Sigmoid colon (tissue), 7 donors: ENCODE measurements around the gene CGB2. TPM values are rescaled to one million over a fixed set of nuclear protein-coding genes. Genes with fewer than 3 reads are reported as not detected.
"Not testable (repeated sequence)": the region's sequence is repeated elsewhere in the genome, so short reads cannot be mapped to it uniquely, and the experiment has no call there.

ENCODE experiments used
- DNase-seq: peaks from one replicate; pipeline ENCODE4 v3.0.0-alpha.2; 2019
- H3K27ac ChIP-seq, 4 donors: fragments of 200-600 bp; sonication (generic); one replicate each; pipeline ENCODE4 v1.5.1; 2016 to 2019; ENCODE audit warnings: mild to moderate bottlenecking in 1 of 4
- H3K27me3 ChIP-seq, 3 donors: fragments of 200-600 bp; sonication (generic); one replicate each; pipeline ENCODE4 v1.5.1; 2019; ENCODE audit warnings: mild to moderate bottlenecking in 1 of 3
- H3K36me3 ChIP-seq, 4 donors: fragments of 200-600 bp; sonication (generic); one replicate each; pipeline ENCODE4 v1.5.1; 2016 to 2019
- H3K4me1 ChIP-seq, 4 donors: fragments of 200-600 bp; sonication (generic); one replicate each; pipeline ENCODE4 v1.5.1; 2017 to 2019
- H3K4me3 ChIP-seq, 4 donors: fragments of 200-600 bp; sonication (generic); one replicate each; pipeline ENCODE4 v1.5.1; 2017 to 2019; ENCODE audit warnings: mild to moderate bottlenecking in 2 of 4, moderate library complexity in 1 of 4
- H3K9me3 ChIP-seq, 4 donors: fragments of 200-600 bp in 3 of 4; sonication (generic) in 3 of 4; one replicate each; pipeline versions ENCODE4 v1.5.1 to v1.6.1; 2013 to 2019
- EP300 ChIP-seq, 4 donors: sonication (generic); formaldehyde crosslinking; IDR thresholded peaks; one replicate each; pipeline ENCODE4 v1.6.1; 2017; ENCODE audit warnings: antibody characterized with exemption in 4 of 4
- POLR2A ChIP-seq, 2 donors: fragments of 450-650 bp; IDR thresholded peaks; one replicate each; pipeline ENCODE4 v1.6.1; 2016; ENCODE audit warnings: antibody characterized with exemption in 2 of 2, mild to moderate bottlenecking in 2 of 2, moderate library complexity in 2 of 2
- POLR2AphosphoS5 ChIP-seq, 4 donors: sonication (generic); formaldehyde crosslinking; IDR thresholded peaks; one replicate each; pipeline ENCODE4 v1.6.1; 2017; ENCODE audit warnings: antibody characterized with exemption in 4 of 4
- WGBS, 2 donors: extraction: QIAGEN DNeasy Blood & Tissue Kit; methylation state at CpG; one replicate each; pipeline ENCODE4 v1.1.7; 2013; 5-methylcytosine and 5-hydroxymethylcytosine counted together
- intact Hi-C: fragments of 100-400 bp; cut with DNase I; formaldehyde crosslinking; loops from one replicate; pipeline ENCODE4 v1.15.1; 2023
- polyA plus RNA-seq, 3 donors: library from polyadenylated mRNA; stranded (reverse); fragments of 200-250 nt; gene quantifications; one replicate each; pipeline ENCODE4 v1.2.3, GENCODE V29; 2013
- total RNA-seq, 4 donors: library from RNA; depleted of rRNA; stranded (reverse); fragments of >200 nt; gene quantifications; one replicate each; pipeline ENCODE4 v1.1.0, GENCODE V29; 2016
- TF ChIP-seq, protein P1 (sequence below), 4 experiments: fragments of 450-650 bp in 3 of 4; fragments of 200-600 bp in 1 of 4; IDR thresholded peaks; one replicate each; pipeline ENCODE4 v1.5.1; 2016 to 2019; ENCODE audit warnings: antibody characterized with exemption in 4 of 4, mild to moderate bottlenecking in 3 of 4, moderate library complexity in 2 of 4
- donor health status: healthy with polysubstance abuse.
- donor health status: Bipolar disorder and iron deficiency.
- donor health status: healthy.

The CGB2 gene
- total and polyA plus RNA-seq, 7 donors = 3.0 TPM; not detected in 6

DNA sequence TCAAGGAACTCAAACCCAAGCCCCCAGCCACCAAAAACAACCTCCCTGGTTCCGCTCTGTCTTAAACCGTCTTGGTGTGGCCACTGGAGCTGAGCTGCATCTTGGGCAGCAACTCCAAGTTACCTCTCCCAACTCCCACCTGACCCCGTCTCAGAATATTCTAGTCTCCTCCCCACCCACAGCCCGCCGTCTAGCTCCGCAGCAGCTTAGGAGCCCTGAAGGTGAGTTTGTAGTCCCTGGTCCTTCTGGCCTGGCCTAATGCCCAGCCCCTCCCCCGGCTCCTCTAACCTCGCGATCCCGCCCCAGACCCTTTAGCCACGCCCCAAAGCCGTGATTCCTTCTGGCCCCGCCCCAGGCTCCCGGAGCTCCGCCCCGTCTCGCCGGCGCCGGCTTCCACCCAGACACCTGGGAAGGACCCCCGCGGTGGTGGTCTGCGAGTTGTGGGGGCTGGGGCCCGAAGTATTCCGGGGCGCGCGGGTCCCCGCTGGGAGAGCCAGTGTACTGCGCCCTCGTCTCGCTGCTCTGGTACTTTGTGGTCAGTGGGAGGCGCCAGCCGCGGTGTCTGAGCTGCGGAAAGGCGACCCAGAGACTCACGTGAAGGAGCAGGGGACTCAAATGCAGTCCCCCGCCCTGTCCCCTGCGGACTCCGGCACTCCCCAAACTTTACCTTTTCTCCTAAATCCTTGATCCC, 12.3 kb upstream of the CGB2 start:
- 7 to 20% methylated on average over 41 of the region's 41 CpGs for WGBS, 2 donors
- TF ChIP-seq POLR2A (IDR thresholded peaks at IDR 0.05) (no peak), EP300 (IDR thresholded peaks at IDR 0.05) (no peak), POLR2AphosphoS5 (IDR thresholded peaks at IDR 0.05) (no peak)
- TF ChIP-seq, protein P1, sequence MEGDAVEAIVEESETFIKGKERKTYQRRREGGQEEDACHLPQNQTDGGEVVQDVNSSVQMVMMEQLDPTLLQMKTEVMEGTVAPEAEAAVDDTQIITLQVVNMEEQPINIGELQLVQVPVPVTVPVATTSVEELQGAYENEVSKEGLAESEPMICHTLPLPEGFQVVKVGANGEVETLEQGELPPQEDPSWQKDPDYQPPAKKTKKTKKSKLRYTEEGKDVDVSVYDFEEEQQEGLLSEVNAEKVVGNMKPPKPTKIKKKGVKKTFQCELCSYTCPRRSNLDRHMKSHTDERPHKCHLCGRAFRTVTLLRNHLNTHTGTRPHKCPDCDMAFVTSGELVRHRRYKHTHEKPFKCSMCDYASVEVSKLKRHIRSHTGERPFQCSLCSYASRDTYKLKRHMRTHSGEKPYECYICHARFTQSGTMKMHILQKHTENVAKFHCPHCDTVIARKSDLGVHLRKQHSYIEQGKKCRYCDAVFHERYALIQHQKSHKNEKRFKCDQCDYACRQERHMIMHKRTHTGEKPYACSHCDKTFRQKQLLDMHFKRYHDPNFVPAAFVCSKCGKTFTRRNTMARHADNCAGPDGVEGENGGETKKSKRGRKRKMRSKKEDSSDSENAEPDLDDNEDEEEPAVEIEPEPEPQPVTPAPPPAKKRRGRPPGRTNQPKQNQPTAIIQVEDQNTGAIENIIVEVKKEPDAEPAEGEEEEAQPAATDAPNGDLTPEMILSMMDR (IDR thresholded peaks at IDR 0.05) = no peak
- Histone ChIP-seq H3K9me3 (no peaks in the 10 kb centered on the region), H3K27ac (no peak overlapping the region), H3K4me1 (peaks cover 0 to 25% (median 24%) of the 10 kb centered on the region in 4 donors), H3K4me3 (peak overlapping the region in 3 of 4 donors; percentile 34 to 50 (median 45)), H3K27me3 (peaks cover 8 to 50% (median 31%) of the 10 kb centered on the region in 3 donors), H3K36me3 (peaks cover 0 to 18% (median 0%) of the 10 kb centered on the region in 4 donors)
- intact Hi-C loops = no loop called here
- DNase-seq = no peak

GRCh38 chr19:49020342-49020741, 11.3 kb upstream of the CGB2 start:
- WGBS, 2 donors = 53 to 78% methylated on average over 11 of the region's 11 CpGs
- no peak for TF ChIP-seq EP300 (IDR thresholded peaks at IDR 0.05)

GRCh38 chr19:49020931-49021895, 10.5 kb upstream of the CGB2 start:
- no peak for DNase-seq
- 19 to 37% methylated on average over 16 of the region's 16 CpGs for WGBS, 2 donors
- Histone ChIP-seq H3K36me3 (peaks cover 0 to 2% (median 0%) of the 10 kb centered on the region in 4 donors), H3K27me3 (peaks cover 8 to 50% (median 31%) of the 10 kb centered on the region in 3 donors), H3K9me3 (no peaks in the 10 kb centered on the region), H3K4me1 (peaks cover 0 to 25% (median 24%) of the 10 kb centered on the region in 4 donors), H3K4me3 (no peak overlapping the region), H3K27ac (no peak overlapping the region)
- intact Hi-C loops = no loop called here
- no peak for TF ChIP-seq POLR2A (IDR thresholded peaks at IDR 0.05)
- no peak for TF ChIP-seq EP300 (IDR thresholded peaks at IDR 0.05)
- TF ChIP-seq, protein P1 (IDR thresholded peaks at IDR 0.05) = no peak
- no peak for TF ChIP-seq POLR2AphosphoS5 (IDR thresholded peaks at IDR 0.05)

More at GRCh38 chr19:49020342-49020741, 11.3 kb upstream of the CGB2 start:
- Histone ChIP-seq H3K4me3 (no peak overlapping the region), H3K4me1 (peaks cover 0 to 25% (median 24%) of the 10 kb centered on the region in 4 donors), H3K27ac (no peak overlapping the region), H3K36me3 (peaks cover 0 to 9% (median 0%) of the 10 kb centered on the region in 4 donors), H3K9me3 (no peaks in the 10 kb centered on the region), H3K27me3 (peaks cover 8 to 50% (median 31%) of the 10 kb centered on the region in 3 donors)
- intact Hi-C loops = no loop called here
- DNase-seq = no peak

DNA sequence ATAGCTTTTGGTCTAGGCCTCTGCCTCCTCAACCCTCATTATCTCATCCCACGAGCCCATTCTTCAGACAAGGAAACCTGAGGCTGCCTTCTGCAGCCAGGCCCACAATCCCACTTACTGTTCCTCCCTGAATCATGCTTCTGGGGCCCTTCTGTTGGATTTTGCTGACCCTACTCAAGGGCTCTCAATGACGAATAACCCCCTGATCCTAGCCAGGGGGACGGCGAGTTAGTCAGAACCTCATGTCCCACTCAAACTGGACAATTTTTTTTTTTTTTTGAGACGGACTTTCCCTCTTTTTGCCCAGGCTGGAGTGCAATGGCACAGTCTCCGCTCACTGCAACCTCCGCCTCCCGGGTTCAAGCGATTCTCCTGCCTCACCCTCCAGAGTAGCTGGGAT, 9.6 kb upstream of the CGB2 start:
- no peaks in the 10 kb centered on the region for H3K9me3 ChIP-seq
- TF ChIP-seq EP300 (IDR thresholded peaks at IDR 0.05) = no peak
- TF ChIP-seq POLR2A (IDR thresholded peaks at IDR 0.05) = no peak
- peaks cover 0 to 25% (median 24%) of the 10 kb centered on the region in 4 donors for H3K4me1 ChIP-seq
- intact Hi-C loops = no loop called here
- H3K36me3 ChIP-seq = no peaks in the 10 kb centered on the region
- DNase-seq = no peak
- H3K27ac ChIP-seq = no peak overlapping the region
- H3K4me3 ChIP-seq = no peak overlapping the region
- 85 to 90% methylated on average over 9 of the region's 9 CpGs for WGBS, 2 donors
- peaks cover 8 to 47% (median 31%) of the 10 kb centered on the region in 3 donors for H3K27me3 ChIP-seq

- H3K27me3 ChIP-seq = peaks cover 5 to 26% (median 13%) of the 10 kb centered on the region in 3 donors
- intact Hi-C loops, H3K9me3 ChIP-seq, H3K4me1 ChIP-seq, H3K27ac ChIP-seq, H3K36me3 ChIP-seq, DNase-seq, H3K4me3 ChIP-seq: not testable (repeated sequence)
- 40 to 67% methylated on average over 13 of the region's 15 CpGs for WGBS, 2 donors
Observed at GRCh38 chr19:49024233-49024632, 7.5 kb upstream of the CGB2 start, which contains the start of gene CGB3. Gene CGB3 (minus strand): TSS chr19:49024333. CDS start chr19:49023971, 362 bp downstream.

DNA sequence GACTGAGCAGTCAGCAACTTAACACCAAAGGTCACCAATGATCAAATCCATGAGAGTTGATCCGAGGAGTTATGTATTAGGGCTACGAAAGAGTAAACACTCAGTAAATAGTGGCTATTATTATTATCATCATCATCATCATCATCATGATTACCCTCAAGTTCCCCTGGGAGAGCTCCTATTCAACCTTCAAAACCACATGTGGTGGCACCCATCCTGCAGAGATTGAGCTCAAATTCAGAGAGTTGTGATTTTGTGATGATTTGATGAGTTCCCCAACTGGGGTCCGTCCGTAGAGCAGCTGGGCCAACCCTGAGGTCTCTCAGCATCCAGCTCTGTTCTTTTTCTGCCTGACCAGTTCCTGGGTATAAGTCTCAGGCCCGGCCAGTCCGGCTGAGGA, 6.6 kb upstream of the CGB2 start:
- H3K9me3 ChIP-seq, intact Hi-C loops, H3K4me3 ChIP-seq, DNase-seq, H3K27ac ChIP-seq, H3K36me3 ChIP-seq, H3K4me1 ChIP-seq: not testable (repeated sequence)
- 77 to 93% methylated on average over 4 of the region's 6 CpGs for WGBS, 2 donors
- peaks cover 0 to 17% (median 5%) of the 10 kb centered on the region in 3 donors for H3K27me3 ChIP-seq

GRCh38 chr19:49025599-49025998, 6.1 kb upstream of the CGB2 start:
- 85 to 87% methylated on average over 23 of the region's 23 CpGs for WGBS, 2 donors
- H3K27me3 ChIP-seq = peaks cover 0 to 12% (median 0%) of the 10 kb centered on the region in 3 donors
- H3K4me1 ChIP-seq, H3K36me3 ChIP-seq, H3K4me3 ChIP-seq, H3K9me3 ChIP-seq, DNase-seq, H3K27ac ChIP-seq, intact Hi-C loops: not testable (repeated sequence)

GRCh38 chr19:49028686-49029085, 3.0 kb upstream of the CGB2 start:
- intact Hi-C loops = not testable (repeated sequence)

DNA sequence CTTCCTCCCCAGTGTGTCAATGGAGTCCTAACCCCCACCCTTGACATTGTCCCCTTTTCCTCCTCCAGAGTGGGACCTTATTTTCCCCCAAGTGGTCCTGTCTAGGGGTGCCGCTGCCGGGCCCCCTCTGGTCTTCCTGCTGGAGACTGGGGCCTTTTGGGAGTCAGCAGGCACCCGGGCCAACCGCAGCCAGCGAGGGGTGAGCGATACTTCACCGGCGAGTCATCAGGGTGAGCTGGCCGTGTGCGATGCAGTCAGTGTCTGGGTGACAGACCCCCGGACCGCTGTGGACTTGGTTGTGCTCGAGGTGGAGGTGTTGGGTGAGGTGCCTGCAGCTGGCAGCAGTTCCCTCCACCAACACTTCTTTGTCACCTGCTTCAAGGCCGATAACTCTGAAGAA, 1.9 kb upstream of the CGB2 start:
- H3K4me3 ChIP-seq, H3K9me3 ChIP-seq, H3K36me3 ChIP-seq, H3K27ac ChIP-seq, DNase-seq, H3K4me1 ChIP-seq, intact Hi-C loops, H3K27me3 ChIP-seq: not testable (repeated sequence)
- WGBS, 2 donors = 88 to 93% methylated on average over 14 of the region's 14 CpGs

More at GRCh38 chr19:49028686-49029085, 3.0 kb upstream of the CGB2 start:
- H3K27me3 ChIP-seq, DNase-seq, H3K27ac ChIP-seq, H3K36me3 ChIP-seq, H3K4me1 ChIP-seq, H3K9me3 ChIP-seq, H3K4me3 ChIP-seq: not testable (repeated sequence)
- WGBS, 2 donors = 66 to 79% methylated on average over 9 of the region's 9 CpGs
